Thyroid gland (tissue), 4 donors: ENCODE results near the gene DOK1.

Experiments
- CTCF ChIP-seq, 6 experiments: fragments of 200-600 bp in 3 of 6; fragments of 450-650 bp in 3 of 6; sonication (generic) in 3 of 6; IDR thresholded peaks; one replicate each; pipeline ENCODE4 v1.5.1; 2016 to 2019; ENCODE audit warnings: antibody characterized with exemption in 6 of 6, mild to moderate bottlenecking in 2 of 6, inconsistent platforms in 1 of 6, moderate library complexity in 1 of 6
- POLR2A ChIP-seq, 2 donors: fragments of 450-650 bp; IDR thresholded peaks; one replicate each; pipeline ENCODE4 v1.6.1; 2017; ENCODE audit warnings: antibody characterized with exemption in 2 of 2, mild to moderate bottlenecking in 2 of 2, moderate library complexity in 1 of 2

DNA sequence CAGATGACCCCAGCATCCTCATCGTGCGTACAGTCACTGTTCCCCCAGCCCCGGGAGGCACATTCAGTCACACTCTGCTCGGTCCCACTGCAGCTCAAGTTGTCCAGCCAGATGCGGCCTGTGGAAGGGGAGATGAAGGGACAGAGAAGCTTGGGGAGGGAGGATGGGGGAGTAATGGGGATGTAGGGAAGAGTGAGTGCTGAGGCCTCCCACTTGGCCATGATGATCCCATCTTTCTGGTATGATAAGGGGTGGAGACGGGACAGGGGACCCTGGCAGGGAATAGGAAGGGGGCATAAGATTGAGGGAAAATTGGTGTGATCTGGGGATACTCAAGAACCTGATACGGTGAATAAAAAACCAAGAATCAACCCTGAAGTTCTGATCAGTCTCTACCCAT lies 4.3 kb upstream of the DOK1 start:
- no peak for TF ChIP-seq CTCF (IDR thresholded peaks at IDR 0.05)
- TF ChIP-seq POLR2A (IDR thresholded peaks at IDR 0.05), result no peak
